Vagina (tissue), 2 donors: ENCODE results near the gene STX16.

Experiments
- POLR2A ChIP-seq, 2 donors: fragments of 450-650 bp; IDR thresholded peaks; one replicate each; pipeline ENCODE4 v1.6.1; 2017; ENCODE audit warnings: antibody characterized with exemption in 2 of 2, mild to moderate bottlenecking in 2 of 2, moderate library complexity in 2 of 2
- POLR2AphosphoS5 ChIP-seq, 2 donors: sonication (generic); formaldehyde crosslinking; IDR thresholded peaks; one replicate each; pipeline ENCODE4 v1.9.0; 2017; ENCODE audit warnings: antibody characterized with exemption in 2 of 2, mild to moderate bottlenecking in 2 of 2, low read depth in 1 of 2; ENCODE audit not compliant: insufficient read depth in 1 of 2

- TF ChIP-seq POLR2AphosphoS5 (IDR thresholded peaks at IDR 0.05; ENCODE audit: insufficient read depth in 1 of 2, low read depth in 1 of 2) (no peak), POLR2A (IDR thresholded peaks at IDR 0.05) (no peak)
These were observed 61.2 kb downstream of the STX16 start for GRCh38 chr20:58712151-58712791.
